ENCODE data around the gene PIK3AP1. TPM values are rescaled to one million over a fixed set of nuclear protein-coding genes. Genes with fewer than 3 reads are reported as not detected.

PIK3AP1 gene
- total RNA-seq, 1 donor from 2014 or later = 4.2 TPM

- no peak for DNase-seq (ENCODE audit: low read depth)
- TF ChIP-seq CTCF (conservative IDR thresholded peaks at IDR 0.05; ENCODE audit: low read depth, low read length) = no peak
Measured at GRCh38 chr10:96656839-96657238, 63.5 kb downstream of the PIK3AP1 start.

GRCh38 chr10:96656198-96656577 lies 64.1 kb downstream of the PIK3AP1 start:
- DNase-seq (ENCODE audit: low read depth) = no peak
- no peak overlapping the region for H3K4me3 ChIP-seq (ENCODE audit: low read depth, low read length)
- TF ChIP-seq CTCF (conservative IDR thresholded peaks at IDR 0.05; ENCODE audit: low read depth, low read length) = no peak

More at GRCh38 chr10:96656839-96657238, 63.5 kb downstream of the PIK3AP1 start:
- no peak overlapping the region for H3K4me3 ChIP-seq (ENCODE audit: low read depth, low read length)

- no peak for DNase-seq (ENCODE audit: low read depth)
- no peak for TF ChIP-seq CTCF (conservative IDR thresholded peaks at IDR 0.05; ENCODE audit: low read depth, low read length)
- no peak overlapping the region for H3K4me3 ChIP-seq (ENCODE audit: low read depth, low read length)
Measured at GRCh38 chr10:96655461-96656197, 64.7 kb downstream of the PIK3AP1 start.

GRCh38 chr10:96651998-96652431 lies 68.3 kb downstream of the PIK3AP1 start:
- no peak overlapping the region for H3K4me3 ChIP-seq (ENCODE audit: low read depth, low read length)
- no peak for DNase-seq (ENCODE audit: low read depth)
- TF ChIP-seq CTCF (conservative IDR thresholded peaks at IDR 0.05; ENCODE audit: low read depth, low read length) = no peak

- TF ChIP-seq CTCF (conservative IDR thresholded peaks at IDR 0.05; ENCODE audit: low read depth, low read length) = no peak
- no peak for DNase-seq (ENCODE audit: low read depth)
- H3K4me3 ChIP-seq (ENCODE audit: low read depth, low read length) = no peak overlapping the region
Measured at GRCh38 chr10:96650958-96651357, 69.4 kb downstream of the PIK3AP1 start.

GRCh38 chr10:96648297-96648696 lies 72.0 kb downstream of the PIK3AP1 start:
- no peak for DNase-seq (ENCODE audit: low read depth)
- H3K4me3 ChIP-seq (ENCODE audit: low read depth, low read length) = no peak overlapping the region
- TF ChIP-seq CTCF (conservative IDR thresholded peaks at IDR 0.05; ENCODE audit: low read depth, low read length) = no peak

- DNase-seq (ENCODE audit: low read depth) = no peak
- H3K4me3 ChIP-seq (ENCODE audit: low read depth, low read length) = no peak overlapping the region
- TF ChIP-seq CTCF (conservative IDR thresholded peaks at IDR 0.05; ENCODE audit: low read depth, low read length) = no peak
Measured at GRCh38 chr10:96647466-96647865, 72.8 kb downstream of the PIK3AP1 start.

Measured in epithelial cell of proximal tubule (primary cell).